Gastroesophageal sphincter (tissue), 3 donors: ENCODE measurements around the gene ACTN1.

ENCODE experiments used
- EP300 ChIP-seq: sonication (generic); formaldehyde crosslinking; IDR thresholded peaks from one replicate; pipeline ENCODE4 v1.6.1; 2017; ENCODE audit warnings: antibody characterized with exemption, mild to moderate bottlenecking
- POLR2A ChIP-seq, 2 donors: fragments of 450-650 bp; IDR thresholded peaks; one replicate each; pipeline ENCODE4 v1.6.1; 2017; ENCODE audit warnings: antibody characterized with exemption in 2 of 2, mild to moderate bottlenecking in 2 of 2, moderate library complexity in 1 of 2
- POLR2AphosphoS5 ChIP-seq: sonication (generic); formaldehyde crosslinking; IDR thresholded peaks from one replicate; pipeline ENCODE4 v1.6.1; 2017; ENCODE audit warnings: antibody characterized with exemption
- TF ChIP-seq, protein P1 (sequence below), 4 experiments: fragments of 200-600 bp in 2 of 4; fragments of 450-650 bp in 2 of 4; sonication (generic) in 1 of 4; IDR thresholded peaks; one replicate each; pipeline ENCODE4 v1.5.1; 2017 to 2019; ENCODE audit warnings: antibody characterized with exemption in 4 of 4, mild to moderate bottlenecking in 2 of 4, moderate library complexity in 2 of 4

DNA sequence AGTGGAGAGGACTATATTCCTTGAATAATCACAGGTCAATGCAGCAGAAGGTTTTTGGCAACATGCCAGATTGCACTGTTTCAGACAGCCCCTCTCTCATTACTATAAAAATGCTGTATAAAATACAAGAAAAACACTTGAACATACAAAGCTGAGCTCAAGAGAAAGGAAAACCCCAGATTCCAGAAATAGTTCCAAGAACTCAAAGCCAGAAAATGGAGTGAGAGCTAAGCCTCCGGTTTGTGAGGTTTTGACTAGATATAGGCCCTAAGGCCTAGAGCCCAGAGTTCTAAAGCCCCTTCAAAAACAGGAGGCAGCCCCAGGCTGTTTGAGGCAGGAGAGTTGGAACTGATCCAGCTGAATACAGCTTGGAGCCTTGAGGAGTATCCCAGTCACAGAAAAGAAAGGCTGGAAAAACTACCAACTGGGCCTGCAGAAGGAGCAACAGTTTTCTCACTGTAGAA lies 29.4 kb upstream of the ACTN1 start:
- TF ChIP-seq, protein P1, sequence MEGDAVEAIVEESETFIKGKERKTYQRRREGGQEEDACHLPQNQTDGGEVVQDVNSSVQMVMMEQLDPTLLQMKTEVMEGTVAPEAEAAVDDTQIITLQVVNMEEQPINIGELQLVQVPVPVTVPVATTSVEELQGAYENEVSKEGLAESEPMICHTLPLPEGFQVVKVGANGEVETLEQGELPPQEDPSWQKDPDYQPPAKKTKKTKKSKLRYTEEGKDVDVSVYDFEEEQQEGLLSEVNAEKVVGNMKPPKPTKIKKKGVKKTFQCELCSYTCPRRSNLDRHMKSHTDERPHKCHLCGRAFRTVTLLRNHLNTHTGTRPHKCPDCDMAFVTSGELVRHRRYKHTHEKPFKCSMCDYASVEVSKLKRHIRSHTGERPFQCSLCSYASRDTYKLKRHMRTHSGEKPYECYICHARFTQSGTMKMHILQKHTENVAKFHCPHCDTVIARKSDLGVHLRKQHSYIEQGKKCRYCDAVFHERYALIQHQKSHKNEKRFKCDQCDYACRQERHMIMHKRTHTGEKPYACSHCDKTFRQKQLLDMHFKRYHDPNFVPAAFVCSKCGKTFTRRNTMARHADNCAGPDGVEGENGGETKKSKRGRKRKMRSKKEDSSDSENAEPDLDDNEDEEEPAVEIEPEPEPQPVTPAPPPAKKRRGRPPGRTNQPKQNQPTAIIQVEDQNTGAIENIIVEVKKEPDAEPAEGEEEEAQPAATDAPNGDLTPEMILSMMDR (IDR thresholded peaks at IDR 0.05): no peak
- TF ChIP-seq POLR2A (IDR thresholded peaks at IDR 0.05) (no peak), POLR2AphosphoS5 (no peak), EP300 (no peak)
